Karpas-422 (cell line): ENCODE results near the gene SLC25A4. TPM values are rescaled to one million over a fixed set of nuclear protein-coding genes. Genes with fewer than 3 reads are reported as not detected.

ENCODE experiments used
- DNase-seq: peaks from one replicate; pipeline ENCODE4 v3.0.0-alpha.2; 2015
- H2AFZ ChIP-seq: fragments of 200-600 bp; sonication (generic); 2 replicates; pipeline ENCODE4 v1.6.1; 2014; ENCODE audit warnings: antibody characterized with exemption, low read length, mixed read lengths
- H3K27ac ChIP-seq: fragments of 200-600 bp; sonication (generic); 2 replicates; pipeline ENCODE4 v1.5.1; 2014; ENCODE audit warnings: mild to moderate bottlenecking, low read length, moderate library complexity
- H3K27me3 ChIP-seq: fragments of 200-600 bp; sonication (generic); 2 replicates; pipeline ENCODE4 v1.6.1; 2014; ENCODE audit warnings: low read length, mixed read lengths
- H3K36me3 ChIP-seq: fragments of 200-600 bp; sonication (generic); 2 replicates; pipeline ENCODE4 v1.6.1; 2014; ENCODE audit warnings: low read length, mixed read lengths; ENCODE audit not compliant: insufficient read depth
- H3K4me1 ChIP-seq: fragments of 200-600 bp; sonication (generic); 2 replicates; pipeline ENCODE4 v1.6.1; 2014; ENCODE audit warnings: mild to moderate bottlenecking, low read length, mixed read lengths
- H3K4me2 ChIP-seq: fragments of 200-600 bp; sonication (generic); 2 replicates; pipeline ENCODE4 v1.6.1; 2014; ENCODE audit warnings: low read length, low read depth, mild to moderate bottlenecking; ENCODE audit not compliant: poor library complexity, severe bottlenecking
- H3K4me3 ChIP-seq: fragments of 200-600 bp; sonication (generic); 2 replicates; pipeline ENCODE4 v1.5.1; 2014; ENCODE audit warnings: mild to moderate bottlenecking, antibody characterized with exemption, low read length, mixed read lengths
- H3K79me2 ChIP-seq: fragments of 200-600 bp; sonication (generic); 2 replicates; pipeline ENCODE4 v1.6.1; 2014; ENCODE audit warnings: mild to moderate bottlenecking, low read length, mixed read lengths
- H3K9ac ChIP-seq: fragments of 200-600 bp; sonication (generic); 2 replicates; pipeline ENCODE4 v1.6.0; 2014; ENCODE audit warnings: low read length
- H3K9me2 ChIP-seq: fragments of 200-600 bp; sonication (generic), shearing (Covaris generic); replicated peaks from 2 replicates; pipeline ENCODE4 v1.6.0; 2014; ENCODE audit warnings: mild to moderate bottlenecking, low read length, moderate library complexity; ENCODE audit not compliant: insufficient read depth
- H3K9me3 ChIP-seq: fragments of 300-700, 200-600 bp; sonication (generic); 2 replicates; pipeline ENCODE4 v1.6.1; 2014; ENCODE audit warnings: low read length, mixed read lengths
- H4K20me1 ChIP-seq: fragments of 200-600 bp; sonication (generic); 2 replicates; pipeline ENCODE4 v1.6.1; 2014; ENCODE audit warnings: mild to moderate bottlenecking, antibody characterized with exemption, low read length, low read depth; ENCODE audit not compliant: insufficient read depth
- total RNA-seq: library from RNA; depleted of rRNA; stranded (reverse); fragments of >200 nt; shearing (Covaris generic); gene quantifications from 2 replicates; pipeline ENCODE4 v1.2.3, GENCODE V29; 2014; ENCODE audit warnings: low replicate concordance; rRNA removed

SLC25A4 gene
- 19.5 and 31.8 TPM in 2 replicates for total RNA-seq

- peak; percentile 91 for DNase-seq
- no peaks in the 10 kb centered on the region for H3K9me2 ChIP-seq
- peak within 1 kb of the TSS; percentile 21 for H2AFZ ChIP-seq
- H3K27ac ChIP-seq = no peak within 1 kb of the TSS
- no peaks in the 10 kb centered on the region for H3K9me3 ChIP-seq
- H3K79me2 ChIP-seq = peaks cover 15% of the 10 kb centered on the region
- peaks cover 18% of the 10 kb centered on the region for H3K4me1 ChIP-seq
- peak within 1 kb of the TSS; percentile 75 for H3K9ac ChIP-seq
- no peaks in the 10 kb centered on the region for H3K27me3 ChIP-seq
- H4K20me1 ChIP-seq = 0 out of 2 replicates have a peak, but pooled peaks cover 6% of the 10 kb centered on the region
- peak within 1 kb of the TSS; percentile 88 for H3K4me2 ChIP-seq
- peak within 1 kb of the TSS; percentile 87 for H3K4me3 ChIP-seq
- peaks cover 7% of the 10 kb centered on the region; the same call in 1 of the 2 replicates for H3K36me3 ChIP-seq
These were observed at the start of gene SLC25A4 for GRCh38 chr4:185142912-185143600. SLC25A4 (plus strand) TSS chr4:185143266; CDS start chr4:185143373, 107 bp downstream.

- Histone ChIP-seq H2AFZ (no peak overlapping the region), H3K4me2 (no peak overlapping the region), H3K27me3 (no peaks in the 10 kb centered on the region), H3K9ac (no peak overlapping the region), H3K36me3 (no peaks in the 10 kb centered on the region), H3K27ac (no peak overlapping the region), H3K4me1 (no peaks in the 10 kb centered on the region), H3K9me2 (no peaks in the 10 kb centered on the region), H3K9me3 (no peaks in the 10 kb centered on the region), H4K20me1 (no peaks in the 10 kb centered on the region), H3K79me2 (no peaks in the 10 kb centered on the region), H3K4me3 (no peak overlapping the region)
- DNase-seq = no peak
These were observed 49.5 kb upstream of the SLC25A4 start for GRCh38 chr4:185093603-185094002.

- no peak overlapping the region for H3K4me3 ChIP-seq
- no peaks in the 10 kb centered on the region for H3K9me2 ChIP-seq
- no peaks in the 10 kb centered on the region for H3K9me3 ChIP-seq
- no peak overlapping the region for H2AFZ ChIP-seq
- no peak overlapping the region for H3K9ac ChIP-seq
- no peaks in the 10 kb centered on the region for H3K27me3 ChIP-seq
- no peaks in the 10 kb centered on the region for H3K79me2 ChIP-seq
- no peaks in the 10 kb centered on the region for H3K36me3 ChIP-seq
- no peak overlapping the region for H3K4me2 ChIP-seq
- peak; percentile 67 for DNase-seq
- H4K20me1 ChIP-seq = no peaks in the 10 kb centered on the region
- no peak overlapping the region for H3K27ac ChIP-seq
- H3K4me1 ChIP-seq = no peaks in the 10 kb centered on the region
These were observed 46.9 kb upstream of the SLC25A4 start for GRCh38 chr4:185096032-185096653.

- Histone ChIP-seq H3K4me2 (no peak overlapping the region), H3K27me3 (no peaks in the 10 kb centered on the region), H3K36me3 (no peaks in the 10 kb centered on the region), H3K9me2 (no peaks in the 10 kb centered on the region), H3K4me3 (no peak overlapping the region), H3K27ac (no peak overlapping the region), H4K20me1 (no peaks in the 10 kb centered on the region), H3K9me3 (no peaks in the 10 kb centered on the region), H3K9ac (no peak overlapping the region), H3K4me1 (no peaks in the 10 kb centered on the region), H2AFZ (no peak overlapping the region), H3K79me2 (no peaks in the 10 kb centered on the region)
- no peak for DNase-seq
These were observed 44.6 kb upstream of the SLC25A4 start for GRCh38 chr4:185098474-185098873.

GRCh38 chr4:185099024-185099682, 43.9 kb upstream of the SLC25A4 start:
- H3K27ac ChIP-seq = no peak overlapping the region
- H3K4me3 ChIP-seq = no peak overlapping the region
- no peak overlapping the region for H3K4me2 ChIP-seq
- no peak overlapping the region for H3K9ac ChIP-seq
- no peaks in the 10 kb centered on the region for H3K4me1 ChIP-seq
- H3K9me2 ChIP-seq = no peaks in the 10 kb centered on the region
- no peaks in the 10 kb centered on the region for H4K20me1 ChIP-seq
- no peak for DNase-seq
- no peaks in the 10 kb centered on the region for H3K79me2 ChIP-seq
- no peaks in the 10 kb centered on the region for H3K36me3 ChIP-seq
- no peak overlapping the region for H2AFZ ChIP-seq
- H3K27me3 ChIP-seq = no peaks in the 10 kb centered on the region
- H3K9me3 ChIP-seq = no peaks in the 10 kb centered on the region

- Histone ChIP-seq H3K27me3 (no peaks in the 10 kb centered on the region), H4K20me1 (no peaks in the 10 kb centered on the region), H3K9ac (no peak overlapping the region), H2AFZ (no peak overlapping the region), H3K9me3 (no peaks in the 10 kb centered on the region), H3K27ac (no peak overlapping the region), H3K4me3 (no peak overlapping the region), H3K9me2 (no peaks in the 10 kb centered on the region), H3K79me2 (no peaks in the 10 kb centered on the region), H3K4me1 (no peaks in the 10 kb centered on the region), H3K36me3 (no peaks in the 10 kb centered on the region), H3K4me2 (no peak overlapping the region)
- DNase-seq = no peak
These were observed 43.1 kb upstream of the SLC25A4 start for GRCh38 chr4:185099940-185100339.

- Histone ChIP-seq H3K79me2 (no peaks in the 10 kb centered on the region), H3K4me3 (no peak overlapping the region), H3K36me3 (no peaks in the 10 kb centered on the region)
These were observed 42.6 kb upstream of the SLC25A4 start for GRCh38 chr4:185100423-185100822.

GRCh38 chr4:185101354-185101890, 41.6 kb upstream of the SLC25A4 start:
- Histone ChIP-seq H3K4me2 (no peak overlapping the region), H3K9ac (no peak overlapping the region), H3K9me2 (no peaks in the 10 kb centered on the region), H3K27ac (no peak overlapping the region), H3K27me3 (no peaks in the 10 kb centered on the region), H4K20me1 (no peaks in the 10 kb centered on the region), H3K4me1 (no peaks in the 10 kb centered on the region), H3K79me2 (no peaks in the 10 kb centered on the region), H3K9me3 (no peaks in the 10 kb centered on the region), H3K36me3 (no peaks in the 10 kb centered on the region), H2AFZ (no peak overlapping the region), H3K4me3 (no peak overlapping the region)
- DNase-seq = no peak

More at GRCh38 chr4:185100423-185100822, 42.6 kb upstream of the SLC25A4 start:
- Histone ChIP-seq H3K9me3 (no peaks in the 10 kb centered on the region), H2AFZ (no peak overlapping the region), H3K4me2 (no peak overlapping the region), H3K27ac (no peak overlapping the region), H4K20me1 (no peaks in the 10 kb centered on the region), H3K4me1 (no peaks in the 10 kb centered on the region), H3K27me3 (no peaks in the 10 kb centered on the region), H3K9ac (no peak overlapping the region), H3K9me2 (no peaks in the 10 kb centered on the region)
- no peak for DNase-seq
